Central memory CD8-positive, alpha-beta T cell (primary cell): ENCODE data around the gene LHFPL3.

Experiments
- ATAC-seq: fragments of 150-1000 bp; cut with Tn5 transposase; replicated peaks from 2 replicates; pipeline ENCODE4 v1.10.0; 2022; ENCODE audit warnings: mild to moderate bottlenecking, moderate FRiP score, moderate number of reproducible peaks; ENCODE audit not compliant: poor library complexity, severe bottlenecking; ENCODE audit errors: extremely low read depth
- DNase-seq, 2 donors: peaks; one replicate each; pipeline ENCODE4 v3.0.0; 2021; ENCODE audit warnings: low spot score in 2 of 2
- H3K27ac Mint-ChIP-seq: one replicate; pipeline ENCODE4 v1.8.0; 2022; ENCODE audit warnings: low read depth, mild to moderate bottlenecking, moderate library complexity, mixed read lengths
- H3K27me3 Mint-ChIP-seq: one replicate; pipeline ENCODE4 v1.8.0; 2022; ENCODE audit warnings: mixed read lengths
- H3K36me3 Mint-ChIP-seq: one replicate; pipeline ENCODE4 v1.8.0; 2022; ENCODE audit warnings: mild to moderate bottlenecking, moderate library complexity, mixed read lengths; ENCODE audit not compliant: insufficient read depth
- H3K4me1 Mint-ChIP-seq: one replicate; pipeline ENCODE4 v1.8.0; 2022; ENCODE audit warnings: mixed read lengths
- H3K4me3 Mint-ChIP-seq: one replicate; pipeline ENCODE4 v1.8.0; 2022; ENCODE audit warnings: mild to moderate bottlenecking, moderate library complexity, mixed read lengths
- H3K9me3 Mint-ChIP-seq: one replicate; pipeline ENCODE4 v1.8.0; 2022; ENCODE audit warnings: mixed read lengths

Gene LHFPL3

GRCh38 chr7:104857458-104858425 lies 529.3 kb downstream of the LHFPL3 start:
- Mint-ChIP-seq H3K4me1 (peaks cover 14% of the 10 kb centered on the region), H3K9me3 (no peaks in the 10 kb centered on the region), H3K36me3 (no peaks in the 10 kb centered on the region), H3K27me3 (peaks cover 16% of the 10 kb centered on the region), H3K4me3 (no peak overlapping the region), H3K27ac (no peak overlapping the region)
- no peak for ATAC-seq
- DNase-seq: no peak

- no peak for ATAC-seq
Observed at GRCh38 chr7:104859754-104860426, 531.5 kb downstream of the LHFPL3 start.

GRCh38 chr7:104861729-104862390 lies 533.5 kb downstream of the LHFPL3 start:
- Mint-ChIP-seq H3K9me3 (no peaks in the 10 kb centered on the region), H3K4me3 (no peak overlapping the region), H3K27ac (no peak overlapping the region), H3K4me1 (peaks cover 14% of the 10 kb centered on the region), H3K36me3 (no peaks in the 10 kb centered on the region), H3K27me3 (peaks cover 57% of the 10 kb centered on the region)
- no peak for ATAC-seq
- DNase-seq: no peak

More at GRCh38 chr7:104859754-104860426, 531.5 kb downstream of the LHFPL3 start:
- H3K27me3 Mint-ChIP-seq: peaks cover 37% of the 10 kb centered on the region
- H3K9me3 Mint-ChIP-seq: no peaks in the 10 kb centered on the region
- peaks cover 14% of the 10 kb centered on the region for H3K4me1 Mint-ChIP-seq
- no peak overlapping the region for H3K27ac Mint-ChIP-seq
- no peaks in the 10 kb centered on the region for H3K36me3 Mint-ChIP-seq
- no peak for DNase-seq
- no peak overlapping the region for H3K4me3 Mint-ChIP-seq

GRCh38 chr7:104862719-104863118 lies 534.3 kb downstream of the LHFPL3 start:
- no peaks in the 10 kb centered on the region for H3K9me3 Mint-ChIP-seq
- H3K4me3 Mint-ChIP-seq: no peak overlapping the region
- ATAC-seq (no peak), DNase-seq (no peak)
- peaks cover 64% of the 10 kb centered on the region for H3K27me3 Mint-ChIP-seq
- H3K36me3 Mint-ChIP-seq: no peaks in the 10 kb centered on the region
- peaks cover 10% of the 10 kb centered on the region for H3K4me1 Mint-ChIP-seq
- no peak overlapping the region for H3K27ac Mint-ChIP-seq

GRCh38 chr7:104873401-104873800 lies 545.0 kb downstream of the LHFPL3 start:
- no peak overlapping the region for H3K27ac Mint-ChIP-seq
- H3K9me3 Mint-ChIP-seq: no peaks in the 10 kb centered on the region
- H3K4me1 Mint-ChIP-seq: peaks cover 3% of the 10 kb centered on the region

GRCh38 chr7:104878577-104878976 lies 550.2 kb downstream of the LHFPL3 start:
- no peak for DNase-seq
- H3K27ac Mint-ChIP-seq: no peak overlapping the region

More at GRCh38 chr7:104873401-104873800, 545.0 kb downstream of the LHFPL3 start:
- ATAC-seq (no peak), DNase-seq (no peak)
- no peaks in the 10 kb centered on the region for H3K27me3 Mint-ChIP-seq
- H3K36me3 Mint-ChIP-seq: no peaks in the 10 kb centered on the region
- H3K4me3 Mint-ChIP-seq: no peak overlapping the region

GRCh38 chr7:104883248-104883717 lies 554.9 kb downstream of the LHFPL3 start:
- H3K4me1 Mint-ChIP-seq: peaks cover 8% of the 10 kb centered on the region
- DNase-seq: no peak

More at GRCh38 chr7:104878577-104878976, 550.2 kb downstream of the LHFPL3 start:
- Mint-ChIP-seq H3K4me3 (peak overlapping the region; percentile 6), H3K27me3 (no peaks in the 10 kb centered on the region), H3K36me3 (peaks cover 2% of the 10 kb centered on the region), H3K9me3 (no peaks in the 10 kb centered on the region), H3K4me1 (peaks cover 10% of the 10 kb centered on the region)
- no peak for ATAC-seq

GRCh38 chr7:104883718-104884452 lies 555.5 kb downstream of the LHFPL3 start:
- peaks cover 2% of the 10 kb centered on the region for H3K36me3 Mint-ChIP-seq
- DNase-seq (peak; percentile 43 to 64), ATAC-seq (peak; percentile 46)
- H3K4me1 Mint-ChIP-seq: peaks cover 2% of the 10 kb centered on the region
- H3K27me3 Mint-ChIP-seq: peaks cover 12% of the 10 kb centered on the region
- no peak overlapping the region for H3K4me3 Mint-ChIP-seq
- no peaks in the 10 kb centered on the region for H3K9me3 Mint-ChIP-seq
- H3K27ac Mint-ChIP-seq: no peak overlapping the region

More at GRCh38 chr7:104883248-104883717, 554.9 kb downstream of the LHFPL3 start:
- no peak overlapping the region for H3K4me3 Mint-ChIP-seq
- H3K27me3 Mint-ChIP-seq: peaks cover 12% of the 10 kb centered on the region
- H3K27ac Mint-ChIP-seq: no peak overlapping the region
- peaks cover 2% of the 10 kb centered on the region for H3K36me3 Mint-ChIP-seq
- no peak for ATAC-seq
- no peaks in the 10 kb centered on the region for H3K9me3 Mint-ChIP-seq

- H3K27ac Mint-ChIP-seq: no peak overlapping the region
- peaks cover 12% of the 10 kb centered on the region for H3K27me3 Mint-ChIP-seq
- no peaks in the 10 kb centered on the region for H3K4me1 Mint-ChIP-seq
- DNase-seq (no peak), ATAC-seq (no peak)
- H3K9me3 Mint-ChIP-seq: no peaks in the 10 kb centered on the region
- H3K36me3 Mint-ChIP-seq: peaks cover 2% of the 10 kb centered on the region
- no peak overlapping the region for H3K4me3 Mint-ChIP-seq
Observed at GRCh38 chr7:104886651-104887050, 558.2 kb downstream of the LHFPL3 start.

- DNase-seq: no peak
- no peaks in the 10 kb centered on the region for H3K4me1 Mint-ChIP-seq
- no peak overlapping the region for H3K27ac Mint-ChIP-seq
- ATAC-seq: no peak
- no peak overlapping the region for H3K4me3 Mint-ChIP-seq
- H3K27me3 Mint-ChIP-seq: peaks cover 12% of the 10 kb centered on the region
- H3K36me3 Mint-ChIP-seq: no peaks in the 10 kb centered on the region
- no peaks in the 10 kb centered on the region for H3K9me3 Mint-ChIP-seq
Observed at GRCh38 chr7:104890216-104890615, 561.8 kb downstream of the LHFPL3 start.

- Mint-ChIP-seq H3K9me3 (no peaks in the 10 kb centered on the region), H3K27ac (no peak overlapping the region), H3K4me1 (no peaks in the 10 kb centered on the region), H3K27me3 (no peaks in the 10 kb centered on the region), H3K36me3 (no peaks in the 10 kb centered on the region), H3K4me3 (no peak overlapping the region)
- DNase-seq (no peak), ATAC-seq (no peak)
Observed at GRCh38 chr7:104891949-104892348, 563.5 kb downstream of the LHFPL3 start.

GRCh38 chr7:104894314-104894713 lies 565.9 kb downstream of the LHFPL3 start:
- Mint-ChIP-seq H3K36me3 (no peaks in the 10 kb centered on the region), H3K27me3 (no peaks in the 10 kb centered on the region), H3K27ac (no peak overlapping the region), H3K4me1 (peaks cover 6% of the 10 kb centered on the region), H3K9me3 (no peaks in the 10 kb centered on the region), H3K4me3 (no peak overlapping the region)
- ATAC-seq: no peak
- DNase-seq: no peak
